ENCODE measurements around the gene GRIK4.

The GRIK4 gene

GRCh38 chr11:120589376-120589775 is 77.8 kb downstream of the GRIK4 start:
- H3K27me3 ChIP-seq (ENCODE audit: insufficient read depth, low read length): no peaks in the 10 kb centered on the region
- no peak overlapping the region for H3K4me3 ChIP-seq (ENCODE audit: low read depth, low read length, poor library complexity, severe bottlenecking)
- H3F3A ChIP-seq (ENCODE audit: insufficient read depth, low read length): no peaks in the 10 kb centered on the region
- TF ChIP-seq EZH2 (IDR thresholded peaks at IDR 0.05; ENCODE audit: borderline replicate concordance, low read length) (no peak), CTCF (IDR thresholded peaks at IDR 0.05; ENCODE audit: low read length) (no peak)
- no peaks in the 10 kb centered on the region for H3K79me2 ChIP-seq (ENCODE audit: insufficient read depth, low read length)
- no peak overlapping the region for H2AFZ ChIP-seq (ENCODE audit: low read length)
- H3K9me2 ChIP-seq (ENCODE audit: low read depth, low read length): no peaks in the 10 kb centered on the region
- H3K4me2 ChIP-seq (ENCODE audit: low read length): no peak overlapping the region
- no peaks in the 10 kb centered on the region for H4K20me1 ChIP-seq (ENCODE audit: insufficient read depth, low read length)
- no peaks in the 10 kb centered on the region for H3K9me3 ChIP-seq (ENCODE audit: low read length)
- no peak overlapping the region for H3K27ac ChIP-seq (ENCODE audit: low read depth, low read length, poor library complexity, severe bottlenecking)
- H3K9ac ChIP-seq (ENCODE audit: low read length): no peak overlapping the region
- H3K4me1 ChIP-seq (ENCODE audit: insufficient read depth, low read length, severe bottlenecking): no peaks in the 10 kb centered on the region
- no peaks in the 10 kb centered on the region for H3K36me3 ChIP-seq (ENCODE audit: insufficient read depth, low read length)

GRCh38 chr11:120590472-120590871 is 78.9 kb downstream of the GRIK4 start:
- no peak for TF ChIP-seq CTCF (IDR thresholded peaks at IDR 0.05; ENCODE audit: low read length)
- TF ChIP-seq EZH2 (IDR thresholded peaks at IDR 0.05; ENCODE audit: borderline replicate concordance, low read length): no peak
- no peak overlapping the region for H2AFZ ChIP-seq (ENCODE audit: low read length)
- H3K27me3 ChIP-seq (ENCODE audit: insufficient read depth, low read length): no peaks in the 10 kb centered on the region
- no peaks in the 10 kb centered on the region for H3K4me1 ChIP-seq (ENCODE audit: insufficient read depth, low read length, severe bottlenecking)
- no peak overlapping the region for H3K4me2 ChIP-seq (ENCODE audit: low read length)
- no peaks in the 10 kb centered on the region for H3K79me2 ChIP-seq (ENCODE audit: insufficient read depth, low read length)
- H3K9me3 ChIP-seq (ENCODE audit: low read length): no peaks in the 10 kb centered on the region
- H3F3A ChIP-seq (ENCODE audit: insufficient read depth, low read length): no peaks in the 10 kb centered on the region
- no peak overlapping the region for H3K27ac ChIP-seq (ENCODE audit: low read depth, low read length, poor library complexity, severe bottlenecking)
- H4K20me1 ChIP-seq (ENCODE audit: insufficient read depth, low read length): no peaks in the 10 kb centered on the region
- H3K9me2 ChIP-seq (ENCODE audit: low read depth, low read length): no peaks in the 10 kb centered on the region
- H3K36me3 ChIP-seq (ENCODE audit: insufficient read depth, low read length): no peaks in the 10 kb centered on the region
- no peak overlapping the region for H3K4me3 ChIP-seq (ENCODE audit: low read depth, low read length, poor library complexity, severe bottlenecking)
- H3K9ac ChIP-seq (ENCODE audit: low read length): no peak overlapping the region

GRCh38 chr11:120594746-120595145 is 83.2 kb downstream of the GRIK4 start:
- TF ChIP-seq EZH2 (IDR thresholded peaks at IDR 0.05; ENCODE audit: borderline replicate concordance, low read length) (no peak), CTCF (IDR thresholded peaks at IDR 0.05; ENCODE audit: low read length) (no peak)
- Histone ChIP-seq H3K9me2 (ENCODE audit: low read depth, low read length) (no peaks in the 10 kb centered on the region), H3K27me3 (ENCODE audit: insufficient read depth, low read length) (no peaks in the 10 kb centered on the region), H3K4me3 (ENCODE audit: low read depth, low read length, poor library complexity, severe bottlenecking) (no peak overlapping the region), H4K20me1 (ENCODE audit: insufficient read depth, low read length) (no peaks in the 10 kb centered on the region), H3K79me2 (ENCODE audit: insufficient read depth, low read length) (no peaks in the 10 kb centered on the region), H3K27ac (ENCODE audit: low read depth, low read length, poor library complexity, severe bottlenecking) (no peak overlapping the region), H3K4me1 (ENCODE audit: insufficient read depth, low read length, severe bottlenecking) (no peaks in the 10 kb centered on the region), H3K4me2 (ENCODE audit: low read length) (no peak overlapping the region), H3K9ac (ENCODE audit: low read length) (no peak overlapping the region), H3K36me3 (ENCODE audit: insufficient read depth, low read length) (no peaks in the 10 kb centered on the region), H3F3A (ENCODE audit: insufficient read depth, low read length) (no peaks in the 10 kb centered on the region), H2AFZ (ENCODE audit: low read length) (no peak overlapping the region), H3K9me3 (ENCODE audit: low read length) (no peaks in the 10 kb centered on the region)

Measured in OCI-LY1 (cell line).